Endothelial cell of umbilical vein (primary cell): ENCODE data around the gene RRP36. TPM values are rescaled to one million over a fixed set of nuclear protein-coding genes. Genes with fewer than 3 reads are reported as not detected.

Experiments used
- BruUV-seq: library from RNA; stranded (reverse); fragments of 400-500 nt; replicated peaks from 2 replicates; lab custom pipeline; 2021; lab: Mats Ljungman, UMichigan
- CTCF ChIA-PET: fragments of 300-600, 350-600 bp; sonication (Branson Sonifier 250); formaldehyde crosslinking; loops from one replicate; lab custom pipeline; 2021; ENCODE audit warnings: antibody characterized with exemption, inconsistent platforms; lab: Charles Lee
- POLR2A ChIA-PET: fragments of 300-600, 350-600 bp; sonication (Branson Sonifier 250); formaldehyde crosslinking; loops from one replicate; lab custom pipeline; 2021; ENCODE audit warnings: antibody characterized with exemption, inconsistent platforms; lab: Charles Lee
- DNase-seq: peaks from one replicate; pipeline ENCODE4 v3.0.0-alpha.2; 2011; ENCODE audit warnings: low read depth, low spot score
- FAIRE-seq: peaks from 2 replicates; lab custom pipeline; 2011; peaks lifted over from hg19 to GRCh38; lab: Jason Lieb, UNC
- H2AFZ ChIP-seq: 2 replicates; pipeline ENCODE4 v1.6.0; 2012; ENCODE audit warnings: low read depth, low read length, control low read depth, inconsistent platforms
- H3K27ac ChIP-seq: 2 replicates; pipeline ENCODE4 v1.5.1; 2011; ENCODE audit warnings: low read depth, mild to moderate bottlenecking, control low read depth, low read length, moderate library complexity; ENCODE audit not compliant: insufficient read depth
- H3K27me3 ChIP-seq, 2 experiments: 2 replicates each; pipeline versions ENCODE4 v1.6.0 to v1.6.1; 2011; ENCODE audit warnings: low read length in 2 of 2, mixed read lengths in 1 of 2; ENCODE audit not compliant: control insufficient read depth in 2 of 2, insufficient read depth in 2 of 2
- H3K36me3 ChIP-seq, 2 experiments: 2 replicates in 1 of 2; 3 replicates in 1 of 2; pipeline ENCODE4 v1.5.1; 2011; ENCODE audit warnings: low read length in 2 of 2, mild to moderate bottlenecking in 1 of 2, moderate library complexity in 1 of 2; ENCODE audit not compliant: control insufficient read depth in 2 of 2, insufficient read depth in 2 of 2; ENCODE audit errors: extremely low read depth in 1 of 2
- H3K4me1 ChIP-seq: 3 replicates; pipeline ENCODE4 v1.5.1; 2011; ENCODE audit warnings: mild to moderate bottlenecking, low read length; ENCODE audit not compliant: control insufficient read depth, insufficient read depth; ENCODE audit errors: extremely low read depth
- H3K4me2 ChIP-seq: 2 replicates; pipeline ENCODE4 v1.6.1; 2011; ENCODE audit warnings: low read length, control low read depth, mixed read lengths; ENCODE audit not compliant: insufficient read depth
- H3K4me3 ChIP-seq, 3 experiments: fragments of 200-600 bp in 1 of 3; sonication (generic), shearing (Covaris generic) in 1 of 3; replicated peaks in 1 of 3; 2 replicates each; pipeline ENCODE4 v1.5.1; 2011 to 2016; ENCODE audit warnings: control low read depth in 3 of 3, low read length in 3 of 3, mild to moderate bottlenecking in 2 of 3, inconsistent platforms in 1 of 3, low read depth in 1 of 3, moderate library complexity in 1 of 3; ENCODE audit not compliant: insufficient read depth in 1 of 3
- H3K79me2 ChIP-seq: 2 replicates; pipeline ENCODE4 v1.6.0; 2012; ENCODE audit warnings: low read length, inconsistent platforms; ENCODE audit not compliant: control insufficient read depth, insufficient read depth
- H3K9ac ChIP-seq: replicated peaks from 2 replicates; pipeline ENCODE3; 2011; ENCODE audit warnings: low read length, control low read depth; ENCODE audit not compliant: insufficient read depth; ENCODE audit errors: extremely low read depth
- H3K9me1 ChIP-seq: replicated peaks from 3 replicates; pipeline ENCODE4 v1.6.0; 2011; ENCODE audit warnings: mild to moderate bottlenecking, low read length; ENCODE audit not compliant: control insufficient read depth, insufficient read depth; ENCODE audit errors: extremely low read depth
- H3K9me3 ChIP-seq: replicated peaks from 2 replicates; pipeline ENCODE4 v1.5.1; 2012; ENCODE audit warnings: low read length, inconsistent platforms; ENCODE audit not compliant: control insufficient read depth, insufficient read depth
- H4K20me1 ChIP-seq: replicated peaks from 2 replicates; pipeline ENCODE3; 2011; ENCODE audit warnings: mild to moderate bottlenecking, low read length; ENCODE audit not compliant: control insufficient read depth, insufficient read depth; ENCODE audit errors: extremely low read depth
- CTCF ChIP-seq, 2 donors: IDR thresholded peaks; 1 replicate in 1 of 2; 2 replicates in 1 of 2; pipeline ENCODE4 v1.5.1; 2011; ENCODE audit warnings: low read length in 2 of 2, mild to moderate bottlenecking in 2 of 2, moderate library complexity in 2 of 2, control low read depth in 1 of 2, inconsistent platforms in 1 of 2, low read depth in 1 of 2; ENCODE audit not compliant: insufficient read depth in 1 of 2; ENCODE audit errors: extremely low read depth in 1 of 2
- EZH2 ChIP-seq: IDR thresholded peaks from 2 replicates; pipeline ENCODE4 v1.6.1; 2012; ENCODE audit warnings: borderline replicate concordance, low read depth, mild to moderate bottlenecking, moderate library complexity, low read length, inconsistent platforms; ENCODE audit not compliant: severe bottlenecking
- FOS ChIP-seq: IDR thresholded peaks from 2 replicates; pipeline ENCODE4 v1.6.1; 2011; ENCODE audit warnings: mild to moderate bottlenecking, low read length, moderate library complexity, borderline replicate concordance; ENCODE audit not compliant: insufficient read depth
- GATA2 ChIP-seq: IDR thresholded peaks from 2 replicates; pipeline ENCODE4 v1.7.0; 2011; ENCODE audit warnings: low read depth, mild to moderate bottlenecking, moderate library complexity, mixed read lengths, low read length; ENCODE audit not compliant: insufficient read length, insufficient read depth
- JUN ChIP-seq: IDR thresholded peaks from 2 replicates; pipeline ENCODE4 v1.6.1; 2011; ENCODE audit warnings: borderline replicate concordance, low read depth; ENCODE audit not compliant: insufficient read length, insufficient read depth
- MAX ChIP-seq: IDR thresholded peaks from 2 replicates; pipeline ENCODE4 v1.6.1; 2011; ENCODE audit not compliant: insufficient read depth, insufficient read length
- MYC ChIP-seq: IDR thresholded peaks from one replicate; pipeline ENCODE4 v1.6.1; 2011; ENCODE audit warnings: mild to moderate bottlenecking, low read depth, low read length
- POLR2A ChIP-seq: IDR thresholded peaks from 2 replicates; pipeline ENCODE4 v1.6.1; 2012; ENCODE audit warnings: low read depth, mild to moderate bottlenecking, control low read depth, low read length
- POLR2AphosphoS5 ChIP-seq: IDR thresholded peaks from 2 replicates; pipeline ENCODE4 v1.6.1; 2012; ENCODE audit warnings: low read depth, mild to moderate bottlenecking, control low read depth, low read length, moderate library complexity; ENCODE audit not compliant: insufficient read depth
- dilution Hi-C: fragments of 300-500 bp; cut with MboI; formaldehyde crosslinking; loops from one replicate; pipeline ENCODE4 v1.15.0; 2019; ENCODE audit warnings: low sequenced_read_pairs; ENCODE audit not compliant: extremely low pct_ligation_motif_present
- intact Hi-C: fragments of 100-400 bp; cut with micrococcal nuclease; formaldehyde crosslinking; loops from one replicate; pipeline ENCODE4 v1.10.0; 2022
- polyA plus RNA-seq, 4 experiments: library from polyadenylated mRNA; depleted of rRNA in 3 of 4; stranded (reverse) in 3 of 4; unstranded in 1 of 4; fragments of >200 nt; gene quantifications; 2 replicates each; pipeline versions ENCODE4 v1.2.1 to v1.2.3, GENCODE V29; 2011 to 2012; ENCODE audit warnings: missing spikeins in 1 of 4
- total RNA-seq: library from RNA; stranded (reverse); gene quantifications from 2 replicates; pipeline ENCODE4 v1.2.3, GENCODE V29; 2021

Gene RRP36
- total and polyA plus RNA-seq, 2 donors (not counting 3 experiments of a cell fraction or from before 2014, with no cell fraction given): 40.2 to 103 TPM

GRCh38 chr6:43078691-43079090 is 57.3 kb downstream of the RRP36 start:
- ChIA-PET POLR2A (no interaction called here), CTCF (no interaction called here)
- H4K20me1 ChIP-seq: peaks cover 2% of the 10 kb centered on the region
- H2AFZ ChIP-seq: no peak overlapping the region
- peaks cover 0 to 6% of the 10 kb centered on the region in 2 experiments for H3K27me3 ChIP-seq
- no peak for TF ChIP-seq FOS
- TF ChIP-seq EZH2: no peak
- no peak for TF ChIP-seq GATA2
- TF ChIP-seq JUN: no peak
- TF ChIP-seq POLR2AphosphoS5: no peak
- TF ChIP-seq MAX: no peak
- TF ChIP-seq MYC: no peak
- no peak for TF ChIP-seq POLR2A
- TF ChIP-seq CTCF (IDR thresholded peaks at IDR 0.05; ENCODE audit: extremely low read depth in 1 of 2, insufficient read depth in 1 of 2, low read depth in 1 of 2, low read length in 2 of 2): no peak
- BruUV-seq: no TSS peak
- no peak overlapping the region for H3K4me3 ChIP-seq
- dilution Hi-C loops (no loop called here), intact Hi-C loops (no loop called here)
- H3K4me2 ChIP-seq: no peak overlapping the region
- FAIRE-seq (no peak), DNase-seq (no peak)
- no peaks in the 10 kb centered on the region for H3K9me1 ChIP-seq
- H3K27ac ChIP-seq: no peak overlapping the region
- no peaks in the 10 kb centered on the region for H3K79me2 ChIP-seq
- H3K9me3 ChIP-seq: no peaks in the 10 kb centered on the region
- no peak overlapping the region for H3K9ac ChIP-seq
- peaks cover 7% of the 10 kb centered on the region for H3K4me1 ChIP-seq
- H3K36me3 ChIP-seq: peaks cover 0 to under 1% of the 10 kb centered on the region in 2 experiments

Other genes with a start within 250 kb of the RRP36 start
- 6.8 and 7.1 TPM in 2 replicates for gene BICRAL, start 239.6 kb upstream of the RRP36 start, total RNA-seq
- gene BICRAL, start 239.6 kb upstream of the RRP36 start, polyA plus RNA-seq: 5.6 and 5.8 TPM in 2 replicates
- gene RPL7L1, start 142.0 kb upstream of the RRP36 start, total RNA-seq: 94.4 and 103 TPM in 2 replicates
- 31.1 and 36.9 TPM in 2 replicates for gene RPL7L1, start 142.0 kb upstream of the RRP36 start, polyA plus RNA-seq
- gene PTCRA, start 105.6 kb upstream of the RRP36 start, total RNA-seq: not detected in 2 replicates
- gene PTCRA, start 105.6 kb upstream of the RRP36 start, polyA plus RNA-seq: 0.13 TPM in 1 of 2 replicates, not detected in the other
- gene CNPY3, start 92.1 kb upstream of the RRP36 start, total RNA-seq: 43.3 and 53.1 TPM in 2 replicates
- 40.8 and 46.4 TPM in 2 replicates for gene CNPY3, start 92.1 kb upstream of the RRP36 start, polyA plus RNA-seq
- 0.42 and 1.2 TPM in 2 replicates for gene GNMT, start 60.9 kb upstream of the RRP36 start, total RNA-seq
- gene GNMT, start 60.9 kb upstream of the RRP36 start, polyA plus RNA-seq: 0.41 and 0.70 TPM in 2 replicates
- gene PEX6, start 42.4 kb upstream of the RRP36 start, total RNA-seq: 9.9 and 18.1 TPM in 2 replicates
- 10.8 and 11.2 TPM in 2 replicates for gene PEX6, start 42.4 kb upstream of the RRP36 start, polyA plus RNA-seq
- 45.5 and 51.0 TPM in 2 replicates for gene PPP2R5D, start 37.1 kb upstream of the RRP36 start, total RNA-seq
- 58.9 and 60.2 TPM in 2 replicates for gene PPP2R5D, start 37.1 kb upstream of the RRP36 start, polyA plus RNA-seq
- 55.6 and 62.5 TPM in 2 replicates for gene MEA1, start 7.7 kb upstream of the RRP36 start, total RNA-seq
- gene MEA1, start 7.7 kb upstream of the RRP36 start, polyA plus RNA-seq: 68.0 and 69.5 TPM in 2 replicates
- 84.6 and 84.8 TPM in 2 replicates for gene KLHDC3, start 7.4 kb upstream of the RRP36 start, total RNA-seq
- 120 and 130 TPM in 2 replicates for gene KLHDC3, start 7.4 kb upstream of the RRP36 start, polyA plus RNA-seq
- 29.4 and 29.7 TPM in 2 replicates for gene CUL7, start 32.2 kb downstream of the RRP36 start, total RNA-seq
- 33.7 and 35.4 TPM in 2 replicates for gene CUL7, start 32.2 kb downstream of the RRP36 start, polyA plus RNA-seq
- 59.7 and 63.6 TPM in 2 replicates for gene MRPL2, start 37.8 kb downstream of the RRP36 start, total RNA-seq
- gene MRPL2, start 37.8 kb downstream of the RRP36 start, polyA plus RNA-seq: 37.6 and 43.1 TPM in 2 replicates
- gene KLC4, start 38.0 kb downstream of the RRP36 start, total RNA-seq: 26.8 and 26.9 TPM in 2 replicates
- gene KLC4, start 38.0 kb downstream of the RRP36 start, polyA plus RNA-seq: 17.4 and 17.7 TPM in 2 replicates
- 65.3 and 65.6 TPM in 2 replicates for gene PTK7, start 54.7 kb downstream of the RRP36 start, total RNA-seq
- gene PTK7, start 54.7 kb downstream of the RRP36 start, polyA plus RNA-seq: 41.9 and 44.6 TPM in 2 replicates
- 34.4 and 36.2 TPM in 2 replicates for gene SRF, start 149.6 kb downstream of the RRP36 start, total RNA-seq
- 55.8 and 61.5 TPM in 2 replicates for gene SRF, start 149.6 kb downstream of the RRP36 start, polyA plus RNA-seq
- gene CUL9, start 160.6 kb downstream of the RRP36 start, total RNA-seq: 43.9 and 46.0 TPM in 2 replicates
- 36.5 and 38.7 TPM in 2 replicates for gene CUL9, start 160.6 kb downstream of the RRP36 start, polyA plus RNA-seq
- gene DNPH1, start 207.9 kb downstream of the RRP36 start, total RNA-seq: 34.3 and 37.7 TPM in 2 replicates
- 120 and 131 TPM in 2 replicates for gene DNPH1, start 207.9 kb downstream of the RRP36 start, polyA plus RNA-seq
- 0.12 TPM in 1 of 2 replicates, not detected in the other for gene TTBK1, start 221.9 kb downstream of the RRP36 start, total RNA-seq
- 0.06 TPM in 2 replicates for gene TTBK1, start 221.9 kb downstream of the RRP36 start, polyA plus RNA-seq